ENCODE measurements around the gene SCO2.

GRCh38 chr22:50481440-50482106 lies 43.8 kb downstream of the SCO2 start, which contains the start of gene ADM2:
- no peak for TF ChIP-seq CTCF (conservative IDR thresholded peaks at IDR 0.05)
- TF ChIP-seq EZH2 (IDR thresholded peaks at IDR 0.05; ENCODE audit: low read depth): no peak
